HepG2 (cell line): ENCODE data around the gene NACC2. TPM values are rescaled to one million over a fixed set of nuclear protein-coding genes. Genes with fewer than 3 reads are reported as not detected.

Experiments
- ATAC-seq: fragments of 200-7000 bp; cut with Tn5 transposase; 3 replicates; pipeline ENCODE4 v1.9.1; 2020; ENCODE audit warnings: mild to moderate bottlenecking, moderate library complexity
- BruUV-seq: library from RNA; stranded (reverse); fragments of 400-500 nt; replicated peaks from 2 replicates; lab custom pipeline; 2021; lab: Mats Ljungman, UMichigan
- CTCF ChIA-PET: fragments of 300-600 bp; formaldehyde crosslinking; extraction: SDS; loops from one replicate; lab custom pipeline; 2021; ENCODE audit warnings: low total read pairs, inconsistent platforms, low intra/inter-chr PET ratio; lab: Yijun Ruan, JAX
- POLR2A ChIA-PET: fragments of 350-600 bp; sonication (Branson Sonifier 250); formaldehyde crosslinking; loops from one replicate; lab custom pipeline; 2020; ENCODE audit warnings: antibody characterized with exemption, inconsistent platforms; lab: Yijun Ruan, JAX
- DNase-seq: peaks from one replicate; pipeline ENCODE4 v3.0.0-alpha.2; 2015; ENCODE audit warnings: low spot score
- FAIRE-seq: peaks from 3 replicates; lab custom pipeline; 2011; peaks lifted over from hg19 to GRCh38; lab: Jason Lieb, UNC
- H2AFZ ChIP-seq: one replicate; pipeline ENCODE4 v1.6.1; 2011; ENCODE audit warnings: low read length, inconsistent platforms
- H3K27ac ChIP-seq: fragments of 300-600 bp; 3 replicates; pipeline ENCODE4 v1.8.0; 2011; ENCODE audit warnings: mixed run types, mild to moderate bottlenecking, mixed read lengths, low read length, inconsistent platforms; ENCODE audit not compliant: insufficient read depth; ENCODE audit errors: extremely low read length
- H3K27me3 ChIP-seq, 2 experiments: fragments of 200-600 bp in 1 of 2; 2 replicates in 1 of 2; 3 replicates in 1 of 2; pipeline versions ENCODE4 v1.6.0 to v1.8.0; 2011; ENCODE audit warnings: low read length in 2 of 2, mild to moderate bottlenecking in 2 of 2, moderate library complexity in 2 of 2, inconsistent platforms in 1 of 2; ENCODE audit not compliant: insufficient read depth in 2 of 2, control insufficient read depth in 1 of 2
- H3K36me3 ChIP-seq, 2 experiments: fragments of 200-600 bp in 1 of 2; replicated peaks in 1 of 2; 2 replicates in 1 of 2; 3 replicates in 1 of 2; pipeline versions ENCODE4 v1.5.1 to v1.8.0; 2011; ENCODE audit warnings: low read length in 2 of 2, inconsistent platforms in 1 of 2; ENCODE audit not compliant: insufficient read depth in 2 of 2, control insufficient read depth in 1 of 2
- H3K4me1 ChIP-seq: 2 replicates; pipeline ENCODE4 v1.5.1; 2012; ENCODE audit warnings: low read length, inconsistent platforms; ENCODE audit not compliant: insufficient read depth
- H3K4me2 ChIP-seq: 2 replicates; pipeline ENCODE4 v1.6.0; 2011; ENCODE audit warnings: low read depth, low read length, inconsistent platforms
- H3K4me3 ChIP-seq, 3 experiments: fragments of 200-600 bp in 1 of 3; sonication (generic), shearing (Covaris generic) in 1 of 3; replicated peaks in 1 of 3; 2 replicates each; pipeline ENCODE4 v1.5.1; 2011 to 2016; ENCODE audit warnings: low read length in 3 of 3, inconsistent platforms in 2 of 3, low read depth in 2 of 3, mild to moderate bottlenecking in 2 of 3, control low read depth in 1 of 3, mixed read lengths in 1 of 3; ENCODE audit not compliant: insufficient read depth in 1 of 3
- H3K79me2 ChIP-seq: one replicate; pipeline ENCODE4 v1.6.1; 2011; ENCODE audit warnings: low read length, inconsistent platforms; ENCODE audit not compliant: insufficient read depth
- H3K9ac ChIP-seq: 2 replicates; pipeline ENCODE4 v1.6.0; 2011; ENCODE audit warnings: mild to moderate bottlenecking, low read depth, low read length, inconsistent platforms; ENCODE audit not compliant: insufficient read depth
- H3K9me3 ChIP-seq: 2 replicates; pipeline ENCODE4 v1.5.1; 2012; ENCODE audit warnings: mild to moderate bottlenecking, low read length
- H4K20me1 ChIP-seq: 2 replicates; pipeline ENCODE4 v1.6.0; 2011; ENCODE audit warnings: inconsistent platforms, mild to moderate bottlenecking, low read length, moderate library complexity; ENCODE audit not compliant: insufficient read depth
- BHLHE40 ChIP-seq: IDR thresholded peaks from 2 replicates; pipeline ENCODE4 v1.6.1; 2011; ENCODE audit warnings: low read length, improper control_type of control experiment
- CC2D1A ChIP-seq: sonication (generic); formaldehyde crosslinking; IDR thresholded peaks from 2 replicates; pipeline ENCODE4 v1.8.1; 2023; ENCODE audit warnings: mild to moderate bottlenecking, missing genetic modification reagents
- CERS6 ChIP-seq: sonication (generic); formaldehyde crosslinking; IDR thresholded peaks from 2 replicates; pipeline ENCODE4 v1.5.0; 2020; ENCODE audit warnings: missing genetic modification reagents
- JARID2 ChIP-seq: sonication (generic); formaldehyde crosslinking; IDR thresholded peaks from 2 replicates; pipeline ENCODE4 v1.8.1; 2023; ENCODE audit warnings: missing genetic modification reagents, inconsistent platforms; ENCODE audit not compliant: insufficient replicate concordance
- JDP2 ChIP-seq: sonication (generic); formaldehyde crosslinking; IDR thresholded peaks from 2 replicates; pipeline ENCODE4 v1.8.1; 2022; ENCODE audit warnings: missing genetic modification reagents, borderline replicate concordance
- TAF1 ChIP-seq: sonication (generic); formaldehyde crosslinking; IDR thresholded peaks from 2 replicates; pipeline ENCODE4 v1.4.0; 2020; ENCODE audit warnings: missing genetic modification reagents
- XRCC5 ChIP-seq: fragments of 200-400 bp; formaldehyde crosslinking; optimal IDR thresholded peaks from 2 replicates; pipeline ENCODE3; 2017; ENCODE audit warnings: mild to moderate bottlenecking, low read length
- ZBTB49 ChIP-seq: sonication (generic); formaldehyde crosslinking; IDR thresholded peaks from 2 replicates; pipeline ENCODE4 v1.4.0; 2020; ENCODE audit warnings: missing genetic modification reagents, borderline replicate concordance
- ZBTB8A ChIP-seq: sonication (generic); formaldehyde crosslinking; IDR thresholded peaks from 2 replicates; pipeline ENCODE4 v1.4.0; 2020; ENCODE audit warnings: mild to moderate bottlenecking, low read depth, missing genetic modification reagents, borderline replicate concordance
- ZNF329 ChIP-seq: sonication (generic); formaldehyde crosslinking; IDR thresholded peaks from 2 replicates; pipeline ENCODE4 v1.9.0; 2021; ENCODE audit warnings: low read depth, mild to moderate bottlenecking, missing genetic modification reagents
- ZNF33B ChIP-seq: sonication (generic); formaldehyde crosslinking; IDR thresholded peaks from 2 replicates; pipeline ENCODE4 v1.5.1; 2020; ENCODE audit warnings: mild to moderate bottlenecking, missing genetic modification reagents
- ZNF556 ChIP-seq: sonication (generic); formaldehyde crosslinking; IDR thresholded peaks from 2 replicates; pipeline ENCODE4 v1.4.0; 2020; ENCODE audit warnings: mild to moderate bottlenecking, missing genetic modification reagents, borderline replicate concordance
- ZNF597 ChIP-seq: sonication (generic); formaldehyde crosslinking; IDR thresholded peaks from 2 replicates; pipeline ENCODE4 v1.5.0; 2020; ENCODE audit warnings: missing genetic modification reagents
- ZNF790 ChIP-seq: sonication (generic); formaldehyde crosslinking; IDR thresholded peaks from 2 replicates; pipeline ENCODE4 v1.8.0; 2022; ENCODE audit warnings: missing genetic modification reagents, mild to moderate bottlenecking, borderline replicate concordance
- ZNF883 ChIP-seq: sonication (generic); formaldehyde crosslinking; IDR thresholded peaks from 2 replicates; pipeline ENCODE4 v1.5.1; 2020; ENCODE audit warnings: mild to moderate bottlenecking, missing genetic modification reagents; ENCODE audit errors: not compliant biosample characterization
- WGBS: methylation state at CpG from one replicate; pipeline ENCODE4 v1.1.6; 2017; ENCODE audit warnings: low lambda C conversion rate; 5-methylcytosine and 5-hydroxymethylcytosine counted together
- in situ Hi-C: cut with HindIII; loops from 2 replicates; pipeline ENCODE4 v1.10.0; 2017; ENCODE audit warnings: low pct_unique_long_range_greater_than_20kb; ENCODE audit not compliant: extremely low pct_ligation_motif_present
- intact Hi-C: fragments of 100-400 bp; cut with micrococcal nuclease; formaldehyde crosslinking; loops from one replicate; pipeline ENCODE4 v1.10.0; 2022; ENCODE audit not compliant: unreplicated experiment
- polyA plus RNA-seq, 8 experiments: library from polyadenylated mRNA; depleted of rRNA in 3 of 8; stranded (reverse) in 7 of 8; unstranded in 1 of 8; fragments of >200 nt; fragmentation: Illumina TruSeq in 4 of 8; extraction: Trizol in 4 of 8; gene quantifications; 2 replicates each; pipeline versions ENCODE4 v1.2.1 to v1.2.3, GENCODE V29; 2011 to 2016; ENCODE audit warnings: low read depth in 4 of 8, missing spikeins in 1 of 8, mixed read lengths in 1 of 8; ENCODE audit not compliant: insufficient read depth in 1 of 8
- total RNA-seq, 5 experiments: library from RNA; depleted of rRNA; stranded (reverse); fragments of >200 nt; fragmentation: Illumina TruSeq; extraction: Trizol; gene quantifications; 2 replicates each; pipeline ENCODE4 v1.2.3, GENCODE V29; 2016; ENCODE audit warnings: low read depth in 1 of 5
- TF ChIP-seq, protein P1 (sequence below): sonication (generic); formaldehyde crosslinking; IDR thresholded peaks from 2 replicates; pipeline ENCODE4; 2020; ENCODE audit warnings: missing genetic modification reagents, mild to moderate bottlenecking, borderline replicate concordance

Gene NACC2
- total and polyA plus RNA-seq, 2 of the 13 experiments (the other 11 are each of a cell fraction or from before 2014, with no cell fraction given): 5.9 to 12.3 TPM

- Histone ChIP-seq H3K9ac (no peak overlapping the region), H3K27me3 (peaks cover 3 to 45% of the 10 kb centered on the region in 2 experiments; a peak in 4 of 5 replicates), H3K36me3 (no peaks in the 10 kb centered on the region), H3K79me2 (no peaks in the 10 kb centered on the region), H2AFZ (no peak overlapping the region), H4K20me1 (no peaks in the 10 kb centered on the region), H3K4me1 (peaks cover 4% of the 10 kb centered on the region), H3K9me3 (no peaks in the 10 kb centered on the region), H3K4me2 (no peak overlapping the region), H3K27ac (no peak overlapping the region), H3K4me3 (no peak overlapping the region)
- no peak for FAIRE-seq
- no peak for DNase-seq
- no peak for ATAC-seq
- ChIA-PET CTCF (interaction anchor here (1.1 kb wide), 1 partner anchor 34 kb away, joined by 3 read pairs; no protein-coding TSS in a partner anchor), POLR2A (no interaction called here)
- intact Hi-C loops (no loop called here), in situ Hi-C loops (no loop called here)
- BruUV-seq: no TSS peak
- WGBS: 53% methylated on average over 2 of the region's 6 CpGs
- TF ChIP-seq ZNF556 (CRISPR knock-in tag) (no peak), BHLHE40 (no peak), CERS6 (no peak), ZNF597 (CRISPR knock-in tag) (no peak), ZBTB49 (no peak), ZNF883 (CRISPR knock-in tag) (no peak), ZNF790 (CRISPR knock-in tag) (no peak), ZNF33B (CRISPR knock-in tag) (no peak), JDP2 (CRISPR knock-in tag) (no peak), ZBTB8A (no peak), ZNF329 (CRISPR knock-in tag) (no peak), TAF1 (CRISPR knock-in tag) (no peak), XRCC5 (no peak), JARID2 (CRISPR knock-in tag) (no peak), CC2D1A (no peak)
- TF ChIP-seq, protein P1, sequence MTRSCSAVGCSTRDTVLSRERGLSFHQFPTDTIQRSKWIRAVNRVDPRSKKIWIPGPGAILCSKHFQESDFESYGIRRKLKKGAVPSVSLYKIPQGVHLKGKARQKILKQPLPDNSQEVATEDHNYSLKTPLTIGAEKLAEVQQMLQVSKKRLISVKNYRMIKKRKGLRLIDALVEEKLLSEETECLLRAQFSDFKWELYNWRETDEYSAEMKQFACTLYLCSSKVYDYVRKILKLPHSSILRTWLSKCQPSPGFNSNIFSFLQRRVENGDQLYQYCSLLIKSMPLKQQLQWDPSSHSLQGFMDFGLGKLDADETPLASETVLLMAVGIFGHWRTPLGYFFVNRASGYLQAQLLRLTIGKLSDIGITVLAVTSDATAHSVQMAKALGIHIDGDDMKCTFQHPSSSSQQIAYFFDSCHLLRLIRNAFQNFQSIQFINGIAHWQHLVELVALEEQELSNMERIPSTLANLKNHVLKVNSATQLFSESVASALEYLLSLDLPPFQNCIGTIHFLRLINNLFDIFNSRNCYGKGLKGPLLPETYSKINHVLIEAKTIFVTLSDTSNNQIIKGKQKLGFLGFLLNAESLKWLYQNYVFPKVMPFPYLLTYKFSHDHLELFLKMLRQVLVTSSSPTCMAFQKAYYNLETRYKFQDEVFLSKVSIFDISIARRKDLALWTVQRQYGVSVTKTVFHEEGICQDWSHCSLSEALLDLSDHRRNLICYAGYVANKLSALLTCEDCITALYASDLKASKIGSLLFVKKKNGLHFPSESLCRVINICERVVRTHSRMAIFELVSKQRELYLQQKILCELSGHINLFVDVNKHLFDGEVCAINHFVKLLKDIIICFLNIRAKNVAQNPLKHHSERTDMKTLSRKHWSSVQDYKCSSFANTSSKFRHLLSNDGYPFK: no peak
These were observed 47.3 kb upstream of the NACC2 start for GRCh38 chr9:136142414-136142796.
